ENCODE measurements around the gene IRF7.

- TF ChIP-seq POLR2A (IDR thresholded peaks at IDR 0.05) (peak in 1 of 2 donors; percentile 23), POLR2AphosphoS5 (IDR thresholded peaks at IDR 0.05; ENCODE audit: insufficient read depth in 1 of 2, low read depth in 1 of 2) (no peak)
Measured at GRCh38 chr11:568306-569157, 47.2 kb downstream of the IRF7 start.

Measured in vagina (tissue), 2 donors.